ENCODE results near the gene RHOB.
"Not testable (repeated sequence)": the region's sequence is repeated elsewhere in the genome, so short reads cannot be mapped to it uniquely, and the experiment has no call there.

The RHOB gene

DNA sequence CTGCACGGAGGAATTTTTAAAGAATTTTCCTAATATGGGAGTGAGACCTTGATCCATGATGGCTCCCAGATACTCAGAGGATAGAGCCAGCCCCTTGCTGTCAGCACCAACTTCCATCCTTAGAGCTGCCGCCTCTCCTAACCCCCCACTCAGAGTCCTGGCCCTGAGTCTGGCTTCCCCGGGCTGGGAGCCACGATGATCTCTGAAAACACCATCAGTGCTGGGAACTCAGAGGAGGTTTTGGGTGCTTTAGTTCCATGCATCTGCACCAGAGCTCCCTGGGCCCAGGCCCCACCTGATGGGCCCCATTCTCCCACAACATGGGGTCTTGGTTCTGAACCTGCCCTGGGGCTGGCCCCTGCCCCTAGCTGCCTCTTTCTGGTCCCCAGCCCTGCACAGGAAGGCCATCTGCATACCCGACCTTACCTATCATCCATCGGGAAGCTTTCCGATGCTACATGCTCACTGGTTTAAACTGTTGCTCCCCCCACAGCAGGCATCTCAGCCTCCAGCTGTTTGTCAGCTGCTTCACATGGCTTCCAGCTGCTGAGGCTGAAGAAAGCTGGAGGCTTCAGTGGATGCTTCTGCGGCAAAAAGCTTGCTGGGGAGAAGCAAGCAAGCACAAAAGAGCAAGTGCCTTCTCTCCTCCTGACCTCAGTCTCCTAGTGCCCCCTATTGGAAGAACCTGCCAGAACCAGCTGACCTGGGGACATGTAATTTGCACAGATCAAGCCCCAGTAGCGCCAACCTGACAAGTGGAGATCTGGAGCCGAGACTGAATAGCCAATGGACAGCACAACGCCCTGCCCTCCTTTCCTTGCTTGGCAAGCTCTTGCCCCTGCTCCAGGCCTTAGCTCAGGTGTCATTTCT lies 24.2 kb upstream of the RHOB start:
- no peak for DNase-seq (ENCODE audit: low read depth in 1 of 2, low spot score in 1 of 2)

DNA sequence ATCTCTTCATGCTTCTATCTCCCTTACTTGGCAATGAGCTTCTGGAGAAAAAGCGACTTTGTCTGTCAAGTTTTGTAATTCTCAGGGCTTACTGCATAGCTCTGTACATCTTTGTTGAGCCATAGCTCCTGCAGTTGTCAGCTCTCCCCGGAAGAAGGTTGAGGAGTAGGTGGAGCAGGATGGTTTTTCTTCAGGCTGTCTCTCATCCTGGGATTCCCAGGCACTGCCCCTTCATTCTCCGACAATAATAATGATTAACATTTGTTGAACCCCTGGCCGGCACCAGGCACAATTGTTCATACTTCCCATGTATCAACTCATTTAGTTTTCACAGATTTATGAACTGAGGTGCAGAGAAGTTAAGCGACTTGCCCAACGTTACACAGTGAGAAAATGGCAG lies 23.5 kb upstream of the RHOB start:
- no peak for DNase-seq (ENCODE audit: low read depth in 1 of 2, low spot score in 1 of 2)

DNA sequence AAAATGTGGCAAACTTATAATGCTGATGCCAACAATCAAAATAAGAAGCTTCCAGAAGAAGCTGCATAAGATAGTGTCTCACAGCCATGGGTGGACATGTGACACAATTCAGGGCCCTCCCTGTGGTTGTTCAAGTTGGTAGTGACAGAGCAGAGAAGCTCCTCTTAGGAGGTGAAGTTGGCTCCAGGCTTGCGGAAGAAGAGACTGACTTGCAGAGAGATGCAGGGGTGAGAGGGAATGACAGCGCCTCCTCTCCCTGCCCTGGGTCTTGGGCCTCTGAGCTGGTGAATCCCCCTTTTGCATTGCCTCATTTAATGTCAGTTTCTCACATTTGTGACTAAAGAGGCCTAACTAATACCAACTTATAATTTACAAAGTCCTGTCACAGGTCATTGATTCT lies 23.0 kb upstream of the RHOB start:
- DNase-seq (ENCODE audit: low read depth in 1 of 2, low spot score in 1 of 2): no peak

GRCh38 chr2:20424300-20425290 lies 22.3 kb upstream of the RHOB start:
- no peak for DNase-seq (ENCODE audit: low read depth in 1 of 2, low spot score in 1 of 2)

DNA sequence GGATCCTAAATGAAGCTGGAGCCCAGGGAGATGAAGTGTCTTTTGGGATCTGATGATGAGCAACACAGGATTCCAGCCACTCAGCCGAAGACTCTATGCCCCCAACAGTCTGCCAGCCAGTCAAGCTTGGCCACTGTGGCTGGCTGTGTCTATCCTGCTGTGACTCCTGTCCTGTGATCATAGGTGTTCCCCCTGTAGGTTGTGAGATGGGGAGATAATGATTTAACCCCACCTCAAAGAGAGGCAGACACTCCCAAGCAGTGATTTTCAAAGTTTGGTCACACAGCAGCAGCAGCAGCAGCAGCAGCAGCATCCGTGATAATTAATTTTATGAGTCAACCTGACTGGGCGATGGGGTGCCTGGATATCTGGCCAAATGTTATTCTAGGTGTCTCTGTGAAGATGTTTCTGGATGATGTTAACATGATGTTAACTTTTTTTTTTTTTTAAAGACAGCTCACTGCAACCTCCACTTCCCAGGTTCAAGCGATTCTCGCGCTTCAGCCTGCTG lies 21.4 kb upstream of the RHOB start:
- DNase-seq (ENCODE audit: low read depth in 1 of 2, low spot score in 1 of 2): no peak

GRCh38 chr2:20425884-20426283 lies 21.0 kb upstream of the RHOB start:
- no peak for DNase-seq (ENCODE audit: low read depth in 1 of 2, low spot score in 1 of 2)

GRCh38 chr2:20427931-20428526 lies 18.8 kb upstream of the RHOB start:
- no peak for DNase-seq (ENCODE audit: low read depth in 1 of 2, low spot score in 1 of 2)

DNA sequence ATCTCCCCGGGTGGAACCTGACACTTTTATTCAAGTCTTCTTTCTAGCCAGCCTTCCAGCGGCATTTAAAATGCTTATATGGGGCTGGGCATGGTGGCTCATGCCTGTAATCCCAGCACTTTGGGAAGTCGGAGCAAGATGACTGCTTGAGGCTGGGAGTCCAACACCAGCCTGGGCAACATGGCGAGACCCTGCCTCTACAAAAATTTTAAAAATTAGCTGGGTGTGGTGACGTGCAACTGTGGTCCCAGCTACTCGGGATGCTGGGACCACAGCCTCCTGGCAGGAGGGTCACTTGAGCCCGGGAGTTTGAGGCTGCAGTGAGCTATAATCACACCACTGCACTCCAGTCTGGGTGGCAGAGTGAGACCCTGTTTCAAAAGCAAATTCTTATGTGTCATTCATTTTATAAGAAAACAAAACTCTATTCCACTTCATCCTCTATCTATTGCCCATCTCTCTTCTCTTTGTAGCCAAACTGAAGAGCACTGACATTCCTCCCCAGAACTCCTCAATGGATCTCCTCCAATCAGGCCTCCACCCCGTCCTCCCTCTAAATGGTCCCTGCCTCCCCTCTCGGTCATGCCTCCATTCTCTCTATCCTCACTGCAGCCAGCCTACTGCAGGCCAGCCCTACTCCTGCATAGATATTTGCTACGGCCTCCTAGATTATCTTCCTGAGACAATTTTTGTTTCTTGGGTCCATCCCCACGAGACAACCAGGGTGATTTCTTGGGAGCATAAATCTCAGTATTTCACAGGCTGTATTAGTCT lies 18.0 kb upstream of the RHOB start:
- no peak for DNase-seq (ENCODE audit: low read depth in 1 of 2, low spot score in 1 of 2)

GRCh38 chr2:20429528-20429927 lies 17.3 kb upstream of the RHOB start:
- DNase-seq (ENCODE audit: low read depth in 1 of 2, low spot score in 1 of 2): no peak

GRCh38 chr2:20430035-20430434 lies 16.8 kb upstream of the RHOB start:
- DNase-seq (ENCODE audit: low read depth in 1 of 2, low spot score in 1 of 2): no peak

DNA sequence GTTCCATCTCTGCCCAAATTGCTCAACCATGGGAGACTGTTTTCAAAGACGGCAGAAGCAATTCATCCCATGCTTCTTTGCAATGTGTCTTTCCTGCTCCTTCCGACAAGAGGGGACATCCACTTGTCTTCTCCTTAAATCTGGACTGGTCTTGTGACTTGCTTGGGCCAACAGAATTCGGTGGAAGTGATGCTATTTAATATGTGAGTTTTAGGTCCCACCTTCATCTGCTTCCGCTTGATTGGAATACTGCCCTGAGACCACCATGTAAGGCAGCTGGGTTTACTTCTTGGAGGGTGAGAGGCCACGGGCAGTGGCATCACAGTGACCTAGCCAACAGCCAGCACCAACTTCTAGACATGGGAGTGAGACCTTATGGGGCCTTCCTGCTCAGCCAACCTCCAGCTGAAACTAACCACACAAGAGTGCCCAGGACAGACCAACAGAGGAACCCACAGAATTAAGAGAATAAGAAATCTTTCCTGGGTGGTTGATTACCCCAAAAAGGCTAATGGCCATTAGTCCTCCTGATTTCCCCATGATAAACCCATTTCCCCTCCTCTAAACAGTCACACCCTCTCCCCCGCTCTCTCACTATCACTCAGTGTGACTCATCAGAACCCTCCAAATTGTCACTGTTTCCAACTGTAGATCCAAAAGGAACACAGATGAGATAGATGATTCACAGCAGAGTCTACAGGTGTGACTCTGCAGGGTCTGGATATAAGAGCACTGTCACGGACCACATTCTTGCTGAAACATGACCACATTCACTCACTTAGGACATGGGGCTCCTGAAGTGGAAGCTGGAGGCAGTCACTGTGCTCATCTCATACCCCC lies 16.2 kb upstream of the RHOB start:
- no peak for DNase-seq (ENCODE audit: low read depth in 1 of 2, low spot score in 1 of 2)

GRCh38 chr2:20431301-20431698 lies 15.6 kb upstream of the RHOB start:
- no peak for DNase-seq (ENCODE audit: low read depth in 1 of 2, low spot score in 1 of 2)

GRCh38 chr2:20431772-20432171 lies 15.1 kb upstream of the RHOB start:
- no peak for DNase-seq (ENCODE audit: low read depth in 1 of 2, low spot score in 1 of 2)

- no peak for DNase-seq (ENCODE audit: low read depth in 1 of 2, low spot score in 1 of 2)
These were observed 14.2 kb upstream of the RHOB start for GRCh38 chr2:20432714-20433113.

DNA sequence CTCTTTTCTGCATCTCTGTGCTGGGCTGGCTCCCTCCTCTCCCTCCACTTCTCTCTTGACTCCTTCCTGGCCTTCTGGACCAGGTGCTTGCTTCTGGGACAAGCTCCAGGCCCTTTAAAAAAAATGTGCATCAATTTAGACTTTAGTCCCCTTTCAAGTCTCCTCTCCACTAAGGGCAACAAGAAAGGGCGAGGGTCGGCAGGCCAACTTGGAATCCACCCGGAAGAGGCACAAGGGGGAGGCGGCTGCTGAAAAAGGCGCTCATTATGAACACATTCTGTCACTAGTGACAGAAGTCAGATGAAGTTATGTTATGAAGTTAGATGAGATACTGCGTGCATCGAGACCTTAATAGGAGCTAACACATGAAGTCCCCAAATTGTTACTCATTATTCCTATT lies 13.6 kb upstream of the RHOB start:
- no peak for DNase-seq (ENCODE audit: low read depth in 1 of 2, low spot score in 1 of 2)

GRCh38 chr2:20433946-20434553 lies 12.8 kb upstream of the RHOB start:
- DNase-seq (ENCODE audit: low read depth in 1 of 2, low spot score in 1 of 2): no peak

- no peak for DNase-seq (ENCODE audit: low read depth in 1 of 2, low spot score in 1 of 2)
These were observed 12.1 kb upstream of the RHOB start for GRCh38 chr2:20434588-20435294.

DNA sequence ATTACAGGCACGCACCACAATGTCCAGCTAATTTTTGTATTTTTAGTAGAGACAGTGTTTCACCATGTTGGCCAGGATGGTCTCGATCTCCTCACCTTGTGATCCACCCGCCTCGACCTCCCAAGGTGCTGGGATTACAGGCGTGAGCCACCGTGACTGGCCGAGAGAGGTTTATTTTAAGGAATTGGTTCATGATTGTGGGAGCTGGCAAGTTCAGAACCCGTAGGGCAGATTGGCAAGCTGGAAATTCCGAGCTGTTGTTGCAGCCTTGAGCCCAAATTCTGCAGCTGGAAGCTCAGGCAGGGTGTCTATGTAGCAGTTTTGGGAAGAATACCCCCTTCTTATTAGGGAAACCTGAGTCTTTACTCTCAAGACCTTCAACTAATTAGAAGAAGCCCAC lies 11.4 kb upstream of the RHOB start:
- DNase-seq (ENCODE audit: low read depth in 1 of 2, low spot score in 1 of 2): not testable (repeated sequence)
